ENCODE results near the gene MEIS1. TPM values are rescaled to one million over a fixed set of nuclear protein-coding genes. Genes with fewer than 3 reads are reported as not detected.

MEIS1 gene
- total RNA-seq, 1 donor from 2014 or later = not detected

DNA sequence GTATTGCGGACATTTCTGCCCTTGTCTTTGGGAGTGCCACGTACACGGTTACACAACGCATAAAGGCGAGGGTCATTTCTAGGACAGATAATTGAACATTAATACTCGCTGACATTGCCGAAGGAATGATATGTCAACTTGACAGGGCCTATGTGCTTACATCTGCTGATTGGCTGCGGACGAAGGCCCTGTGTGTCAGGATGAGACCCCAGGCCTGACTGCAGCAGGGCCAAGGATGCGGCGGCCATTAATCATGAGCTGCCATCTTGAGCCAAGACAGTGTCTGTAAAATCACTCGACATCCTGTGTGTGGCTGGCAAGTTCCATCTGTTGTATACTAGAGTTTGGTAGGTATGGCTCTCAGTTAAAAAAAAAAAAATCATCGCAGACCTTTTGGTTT, 96.6 kb downstream of the MEIS1 start:
- intact Hi-C loops (cut with micrococcal nuclease) = no loop called here

GRCh38 chr2:66532972-66533868, 98.3 kb downstream of the MEIS1 start:
- intact Hi-C loops (cut with micrococcal nuclease) = no loop called here

DNA sequence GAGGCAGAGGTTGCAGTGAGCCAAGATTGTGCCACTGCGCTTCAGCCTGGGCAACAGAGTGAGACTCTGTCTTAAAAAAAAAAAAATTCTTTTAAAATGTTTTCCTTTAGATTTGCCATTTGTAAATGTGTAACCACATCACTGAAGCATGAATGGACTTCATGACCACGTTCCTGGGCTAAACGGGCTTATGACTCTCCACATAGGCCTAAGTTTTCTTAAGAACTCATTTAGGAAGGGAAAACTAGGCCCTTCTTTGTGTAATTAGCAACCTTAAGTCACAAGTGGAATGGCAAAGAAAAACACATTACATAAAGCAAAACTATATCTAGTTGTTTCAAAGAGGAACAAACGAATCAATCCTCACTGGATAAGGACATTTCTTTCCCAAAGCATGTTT, 99.5 kb downstream of the MEIS1 start:
- intact Hi-C loops (cut with micrococcal nuclease) = no loop called here

DNA sequence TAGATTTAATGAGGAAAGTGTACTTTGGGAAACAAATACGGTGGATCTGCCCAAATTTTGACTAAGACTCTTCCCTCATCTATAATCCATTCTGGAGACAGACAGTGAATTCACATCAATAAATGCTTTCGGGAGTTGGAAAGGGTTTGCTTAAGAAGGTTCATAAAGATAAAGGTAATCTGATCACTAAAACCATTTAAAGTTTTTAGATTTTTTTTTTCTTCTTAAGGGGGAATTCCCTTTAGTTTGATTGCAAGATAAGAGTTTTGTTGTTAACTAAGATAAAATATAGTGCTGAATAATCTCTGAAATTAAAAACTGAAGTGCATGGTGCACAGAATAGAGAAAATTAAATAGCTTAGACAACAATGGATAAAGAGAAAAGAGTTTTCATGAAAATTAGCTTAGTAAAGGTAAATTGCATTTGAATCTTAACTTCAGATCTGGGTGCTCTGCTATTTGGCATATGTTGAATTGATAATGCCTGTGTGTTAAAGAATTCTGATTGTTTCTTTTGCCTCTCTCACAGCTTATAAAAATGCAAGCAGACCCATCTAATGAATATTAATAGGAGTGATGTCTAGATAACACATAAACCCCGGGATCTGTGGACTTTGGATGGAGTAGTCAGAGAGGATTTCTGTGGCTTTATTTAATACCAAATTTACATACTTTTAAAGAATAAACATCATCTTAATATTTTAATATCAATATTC, 100.8 kb downstream of the MEIS1 start:
- intact Hi-C loops (cut with micrococcal nuclease) = no loop called here

- intact Hi-C loops (cut with micrococcal nuclease) = no loop called here
Measured at GRCh38 chr2:66536290-66536673, 101.4 kb downstream of the MEIS1 start.

DNA sequence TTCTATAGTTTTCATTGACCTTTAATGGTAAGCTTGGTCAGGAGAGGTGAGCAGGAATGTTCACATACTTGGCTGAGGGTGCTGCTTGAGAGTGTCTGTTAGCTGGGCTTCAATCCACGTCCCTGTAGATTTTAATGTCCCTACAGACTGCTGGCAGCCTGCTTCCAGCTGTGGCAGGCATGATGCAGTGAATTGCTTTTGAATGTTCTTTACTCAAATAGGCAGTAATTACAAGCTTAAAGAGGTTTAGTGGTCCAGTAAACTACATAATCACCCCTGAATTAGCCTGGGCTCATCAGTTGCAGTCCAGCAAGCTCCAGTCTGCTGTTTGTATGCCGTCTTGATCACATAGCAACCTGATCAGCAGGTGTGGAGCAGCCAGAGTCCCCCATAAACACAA, 102.1 kb downstream of the MEIS1 start:
- intact Hi-C loops (cut with micrococcal nuclease) = no loop called here

DNA sequence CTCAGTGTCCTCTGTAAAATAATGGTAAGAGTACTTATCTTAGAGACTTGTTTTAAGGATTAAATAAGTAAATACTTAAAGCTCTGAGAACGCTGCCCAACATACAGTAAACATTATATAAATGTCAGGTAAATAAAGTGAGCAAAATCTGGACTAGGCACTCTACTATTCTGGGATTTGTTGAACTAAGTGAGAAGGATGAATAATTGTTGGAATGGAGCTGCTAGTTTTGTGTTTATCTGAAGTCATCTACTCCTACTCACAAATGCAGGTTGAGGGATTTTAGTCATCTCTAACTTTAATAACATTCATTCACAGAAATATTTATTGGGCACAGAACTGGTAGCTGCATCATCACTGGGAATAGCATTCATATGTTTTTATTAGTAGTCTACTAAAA, 103.4 kb downstream of the MEIS1 start:
- intact Hi-C loops (cut with micrococcal nuclease) = no loop called here

GRCh38 chr2:66539452-66539851, 104.5 kb downstream of the MEIS1 start:
- intact Hi-C loops (cut with micrococcal nuclease) = no loop called here

GRCh38 chr2:66541646-66542045, 106.7 kb downstream of the MEIS1 start:
- intact Hi-C loops (cut with micrococcal nuclease) = no loop called here

GRCh38 chr2:66543257-66543767, 108.4 kb downstream of the MEIS1 start:
- intact Hi-C loops (cut with micrococcal nuclease) = no loop called here

DNA sequence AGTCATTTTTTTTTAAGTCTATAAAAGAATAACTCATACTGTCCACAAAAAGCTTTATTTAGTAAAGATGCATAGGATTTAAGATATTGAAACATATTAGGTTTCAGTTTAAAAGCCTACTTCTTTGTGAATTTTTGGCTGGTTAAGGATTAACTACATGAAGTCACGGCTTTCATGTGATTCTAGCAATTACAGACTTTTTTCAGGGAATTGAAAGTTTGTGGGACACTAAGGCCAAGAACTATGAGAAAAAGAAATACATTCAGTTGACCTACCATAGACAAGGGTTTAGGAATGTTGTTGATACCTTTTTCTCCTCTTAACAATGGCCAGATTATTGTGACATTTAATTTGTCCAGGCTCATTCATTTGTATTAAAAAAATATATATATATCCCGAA, 109.3 kb downstream of the MEIS1 start:
- intact Hi-C loops (cut with micrococcal nuclease) = no loop called here

- intact Hi-C loops (cut with micrococcal nuclease) = no loop called here
Measured at GRCh38 chr2:66545258-66545657, 110.3 kb downstream of the MEIS1 start.

- intact Hi-C loops (cut with micrococcal nuclease) = no loop called here
Measured at GRCh38 chr2:66547118-66547517, 112.2 kb downstream of the MEIS1 start.

DNA sequence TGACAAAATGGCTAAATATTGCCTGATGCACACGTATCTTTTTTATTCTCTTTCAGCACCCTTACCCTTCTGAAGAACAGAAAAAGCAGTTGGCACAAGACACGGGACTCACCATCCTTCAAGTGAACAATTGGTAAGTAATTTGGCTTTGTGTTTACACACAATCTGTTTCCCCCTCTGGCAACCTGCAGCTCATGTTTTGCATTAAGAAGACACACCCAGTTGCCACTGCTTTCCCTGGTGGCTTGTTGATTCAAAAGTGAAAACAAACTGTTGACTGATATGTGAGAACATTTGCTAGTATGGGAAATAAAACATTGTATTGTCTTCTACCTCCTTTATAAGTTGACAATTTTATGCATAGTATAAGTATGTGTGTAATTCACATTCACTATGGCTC, 113.0 kb downstream of the MEIS1 start:
- intact Hi-C loops (cut with micrococcal nuclease) = no loop called here

GRCh38 chr2:66548422-66548821, 113.5 kb downstream of the MEIS1 start:
- intact Hi-C loops (cut with micrococcal nuclease) = no loop called here

GRCh38 chr2:66550826-66551225, 115.9 kb downstream of the MEIS1 start:
- intact Hi-C loops (cut with micrococcal nuclease) = no loop called here

DNA sequence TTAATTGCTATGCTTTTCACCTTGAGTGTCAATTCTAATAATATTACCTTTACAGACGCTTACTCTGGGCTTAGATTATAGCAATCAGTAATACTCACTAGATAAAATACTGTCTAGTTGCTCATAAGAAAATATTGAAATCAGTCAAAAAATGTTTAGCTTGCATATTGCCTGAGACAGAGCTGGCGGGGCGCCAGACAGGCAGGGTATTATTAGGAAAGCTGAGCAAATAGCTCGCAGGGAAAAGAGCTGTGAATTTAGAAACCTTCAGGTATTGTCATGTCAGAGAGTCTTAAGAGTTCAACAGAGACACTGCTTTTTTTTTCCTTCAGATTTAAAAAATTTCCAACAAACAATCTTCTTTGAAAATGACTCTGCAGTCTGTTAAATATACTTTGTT, 118.4 kb downstream of the MEIS1 start:
- intact Hi-C loops (cut with micrococcal nuclease) = no loop called here

GRCh38 chr2:66555091-66555490, 120.2 kb downstream of the MEIS1 start:
- intact Hi-C loops (cut with micrococcal nuclease) = no loop called here

DNA sequence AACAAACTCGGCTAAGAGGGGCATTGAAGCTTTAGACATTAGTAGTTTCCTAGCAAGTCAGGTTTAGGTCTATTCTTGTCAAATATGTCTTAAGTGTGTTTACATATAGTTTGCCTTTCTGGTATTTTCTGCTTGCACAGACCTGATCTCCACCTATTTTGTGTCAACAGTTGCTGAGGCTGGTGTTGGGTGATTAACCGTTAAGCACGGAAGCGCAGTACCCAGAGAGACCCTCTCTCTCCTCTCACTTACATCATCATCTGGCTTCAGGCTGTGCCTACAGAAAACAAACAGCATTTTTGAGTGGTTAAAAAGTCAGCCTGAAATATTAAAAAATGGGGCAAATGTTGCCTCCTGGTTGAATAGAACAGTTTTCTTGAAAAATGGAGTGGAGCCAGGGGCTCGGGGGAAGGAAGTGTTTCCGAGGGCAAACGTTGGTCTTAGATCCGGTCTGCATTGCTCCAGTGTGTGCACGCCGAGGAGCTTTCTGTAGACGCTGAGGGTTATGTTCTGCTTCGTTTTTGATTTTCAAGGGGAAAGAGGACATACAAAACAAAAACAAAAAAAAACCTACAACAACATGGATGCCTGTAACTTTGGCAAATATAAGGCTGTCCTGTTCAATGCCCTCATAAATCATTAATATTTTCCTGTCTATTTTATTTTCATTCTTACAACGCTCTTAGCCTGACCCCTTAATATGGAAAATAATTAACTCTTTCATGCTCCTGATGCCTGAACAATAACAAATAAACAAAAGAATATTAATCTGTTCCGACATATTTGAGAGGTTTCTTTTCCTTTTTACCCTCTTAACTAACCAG, 120.8 kb downstream of the MEIS1 start:
- intact Hi-C loops (cut with micrococcal nuclease) = no loop called here

- intact Hi-C loops (cut with micrococcal nuclease) = no loop called here
Measured at GRCh38 chr2:66559672-66560071, 124.7 kb downstream of the MEIS1 start.

GRCh38 chr2:66560683-66561082, 125.8 kb downstream of the MEIS1 start:
- intact Hi-C loops (cut with micrococcal nuclease) = no loop called here

All from T-helper 1 cell treated with Interleukin-12 subunit alpha and Interleukin-12 subunit beta and Interleukin-4 antibody, amounts not matched to agents 30 ng/mL and 1 ng/mL, for 36 hours (primary cell).